DND-41 (cell line): ENCODE results near the gene GYG2.

ENCODE experiments used
- CTCF ChIP-seq: IDR thresholded peaks from 2 replicates; pipeline ENCODE4 v1.5.1; 2012; ENCODE audit warnings: borderline replicate concordance, low read length, moderate library complexity, mild to moderate bottlenecking; ENCODE audit not compliant: poor library complexity, severe bottlenecking; ENCODE audit errors: extremely low read depth
- EZH2 ChIP-seq: IDR thresholded peaks from 3 replicates; pipeline ENCODE4 v1.6.1; 2012; ENCODE audit warnings: borderline replicate concordance, low read depth, mild to moderate bottlenecking, moderate library complexity, low read length, inconsistent platforms; ENCODE audit not compliant: severe bottlenecking

GRCh38 chrX:2902841-2903240 is 74.1 kb downstream of the GYG2 start:
- TF ChIP-seq CTCF (no peak), EZH2 (no peak)
